PC-3 (cell line): Measurements from ENCODE around the gene UTS2B.

Source experiments
- EZH2 ChIP-seq: fragments of 300-600 bp; sonication (generic); IDR thresholded peaks from one replicate; pipeline ENCODE4 v1.6.1; 2017; ENCODE audit warnings: antibody characterized with exemption, mild to moderate bottlenecking, low read length; ENCODE audit not compliant: unreplicated experiment
- EZH2phosphoT487 ChIP-seq: fragments of 300-600 bp; sonication (generic); IDR thresholded peaks from 2 replicates; pipeline ENCODE4 v1.6.1; 2018; ENCODE audit warnings: mild to moderate bottlenecking, antibody characterized with exemption, low read length, borderline replicate concordance
- TF ChIP-seq, protein P1 (sequence below): fragments of 300-600 bp; sonication (generic); conservative IDR thresholded peaks from 2 replicates; pipeline ENCODE4 v1.5.1; 2017; ENCODE audit warnings: antibody characterized with exemption, low read depth, mild to moderate bottlenecking, low read length

GRCh38 chr3:191234216-191234615 is 96.1 kb downstream of the UTS2B start:
- TF ChIP-seq, protein P1, sequence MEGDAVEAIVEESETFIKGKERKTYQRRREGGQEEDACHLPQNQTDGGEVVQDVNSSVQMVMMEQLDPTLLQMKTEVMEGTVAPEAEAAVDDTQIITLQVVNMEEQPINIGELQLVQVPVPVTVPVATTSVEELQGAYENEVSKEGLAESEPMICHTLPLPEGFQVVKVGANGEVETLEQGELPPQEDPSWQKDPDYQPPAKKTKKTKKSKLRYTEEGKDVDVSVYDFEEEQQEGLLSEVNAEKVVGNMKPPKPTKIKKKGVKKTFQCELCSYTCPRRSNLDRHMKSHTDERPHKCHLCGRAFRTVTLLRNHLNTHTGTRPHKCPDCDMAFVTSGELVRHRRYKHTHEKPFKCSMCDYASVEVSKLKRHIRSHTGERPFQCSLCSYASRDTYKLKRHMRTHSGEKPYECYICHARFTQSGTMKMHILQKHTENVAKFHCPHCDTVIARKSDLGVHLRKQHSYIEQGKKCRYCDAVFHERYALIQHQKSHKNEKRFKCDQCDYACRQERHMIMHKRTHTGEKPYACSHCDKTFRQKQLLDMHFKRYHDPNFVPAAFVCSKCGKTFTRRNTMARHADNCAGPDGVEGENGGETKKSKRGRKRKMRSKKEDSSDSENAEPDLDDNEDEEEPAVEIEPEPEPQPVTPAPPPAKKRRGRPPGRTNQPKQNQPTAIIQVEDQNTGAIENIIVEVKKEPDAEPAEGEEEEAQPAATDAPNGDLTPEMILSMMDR = no peak
- no peak for TF ChIP-seq EZH2phosphoT487
- no peak for TF ChIP-seq EZH2
